OCI-LY1 (cell line): Measurements from ENCODE around the gene SAP30BP.
A peak's percentile ranks its signal among the peaks of the same experiment; 100 is the strongest.

Source experiments
- H2AFZ ChIP-seq: fragments of 200-600 bp; sonication (generic), shearing (Covaris generic); 2 replicates; pipeline ENCODE4 v1.6.0; 2014; ENCODE audit warnings: antibody characterized with exemption, mild to moderate bottlenecking, low read length
- H3F3A ChIP-seq: fragments of 200-600 bp; sonication (generic), shearing (Covaris generic); 2 replicates; pipeline ENCODE4 v1.6.0; 2014; ENCODE audit warnings: mild to moderate bottlenecking, antibody characterized with exemption, low read length, moderate library complexity; ENCODE audit not compliant: insufficient read depth
- H3K27ac ChIP-seq: fragments of 200-600 bp; sonication (generic); 2 replicates; pipeline ENCODE4 v1.5.1; 2014; ENCODE audit warnings: low read length, mixed run types, mild to moderate bottlenecking, low read depth; ENCODE audit not compliant: poor library complexity, severe bottlenecking
- H3K27me3 ChIP-seq: fragments of 200-600 bp; sonication (generic); 2 replicates; pipeline ENCODE4 v1.6.0; 2014; ENCODE audit warnings: antibody characterized with exemption, mild to moderate bottlenecking, low read length, moderate library complexity; ENCODE audit not compliant: insufficient read depth
- H3K36me3 ChIP-seq: fragments of 200-600 bp; sonication (generic); 2 replicates; pipeline ENCODE4 v1.6.1; 2014; ENCODE audit warnings: mild to moderate bottlenecking, antibody characterized with exemption, low read length, moderate library complexity, mixed read lengths; ENCODE audit not compliant: insufficient read depth
- H3K4me1 ChIP-seq: fragments of 200-600 bp; sonication (generic); 2 replicates; pipeline ENCODE4 v1.5.1; 2014; ENCODE audit warnings: mild to moderate bottlenecking, low read length, moderate library complexity; ENCODE audit not compliant: insufficient read depth, severe bottlenecking
- H3K4me2 ChIP-seq: fragments of 200-600 bp; sonication (generic), shearing (Covaris generic); 2 replicates; pipeline ENCODE4 v1.6.1; 2014; ENCODE audit warnings: low read length
- H3K4me3 ChIP-seq: fragments of 200-600 bp; sonication (generic); 2 replicates; pipeline ENCODE4 v1.5.1; 2014; ENCODE audit warnings: low read length, low read depth, mild to moderate bottlenecking, mixed read lengths; ENCODE audit not compliant: poor library complexity, severe bottlenecking
- H3K79me2 ChIP-seq: fragments of 200-600 bp; shearing (Covaris generic); 2 replicates; pipeline ENCODE4 v1.6.1; 2016; ENCODE audit warnings: mixed run types, low read length, mixed read lengths; ENCODE audit not compliant: insufficient read depth
- H3K9ac ChIP-seq: fragments of 200-600 bp; sonication (generic), shearing (Covaris generic); 2 replicates; pipeline ENCODE4 v1.6.1; 2014; ENCODE audit warnings: mild to moderate bottlenecking, low read length, mixed read lengths
- H3K9me2 ChIP-seq: fragments of 200-600 bp; sonication (generic), shearing (Covaris generic); 2 replicates; pipeline ENCODE4 v1.6.1; 2014; ENCODE audit warnings: low read depth, mild to moderate bottlenecking, low read length, mixed read lengths
- H3K9me3 ChIP-seq: fragments of 200-600 bp; shearing (Covaris generic); 2 replicates; pipeline ENCODE4 v1.6.1; 2014; ENCODE audit warnings: low read length, mixed read lengths
- H4K20me1 ChIP-seq: fragments of 200-600 bp; sonication (generic), shearing (Covaris generic); 2 replicates; pipeline ENCODE4 v1.6.0; 2016; ENCODE audit warnings: mild to moderate bottlenecking, low read length; ENCODE audit not compliant: insufficient read depth
- CTCF ChIP-seq: fragments of 200-600 bp; sonication (generic), shearing (Covaris generic); IDR thresholded peaks from 2 replicates; pipeline ENCODE4 v1.5.1; 2017; ENCODE audit warnings: mild to moderate bottlenecking, antibody characterized with exemption, low read length, moderate library complexity, mixed read lengths
- EZH2 ChIP-seq: fragments of 200-600 bp; sonication (generic), shearing (Covaris generic); IDR thresholded peaks from 2 replicates; pipeline ENCODE4 v1.8.0; 2017; ENCODE audit warnings: borderline replicate concordance, mixed run types, mild to moderate bottlenecking, antibody characterized with exemption, low read length, moderate library complexity, mixed read lengths

The SAP30BP gene

GRCh38 chr17:75685499-75685898 lies 18.4 kb downstream of the SAP30BP start:
- Histone ChIP-seq H3K4me2 (peak overlapping the region; percentile 36; the same call in 1 of the 2 replicates), H4K20me1 (no peaks in the 10 kb centered on the region), H3K27ac (peak overlapping the region; percentile 93), H3K4me1 (peaks cover 54% of the 10 kb centered on the region), H3K9ac (no peak overlapping the region), H3K4me3 (no peak overlapping the region), H3K9me2 (no peaks in the 10 kb centered on the region), H2AFZ (no peak overlapping the region), H3K27me3 (no peaks in the 10 kb centered on the region), H3K36me3 (peaks cover 25% of the 10 kb centered on the region; the same call in 1 of the 2 replicates), H3F3A (no peaks in the 10 kb centered on the region), H3K9me3 (no peaks in the 10 kb centered on the region), H3K79me2 (0 out of 2 replicates have a peak, but pooled peaks cover 6% of the 10 kb centered on the region)
- TF ChIP-seq CTCF (no peak), EZH2 (no peak)

- Histone ChIP-seq H3K27ac (peak overlapping the region; percentile 93), H3K9me2 (no peaks in the 10 kb centered on the region), H3K4me2 (peak overlapping the region; percentile 63), H3F3A (no peaks in the 10 kb centered on the region), H3K36me3 (peaks cover 40% of the 10 kb centered on the region), H3K4me1 (peaks cover 54% of the 10 kb centered on the region), H3K79me2 (0 out of 2 replicates have a peak, but pooled peaks cover 6% of the 10 kb centered on the region), H4K20me1 (no peaks in the 10 kb centered on the region), H2AFZ (no peak overlapping the region), H3K4me3 (peak overlapping the region; percentile 27), H3K9ac (peak overlapping the region; percentile 45), H3K9me3 (no peaks in the 10 kb centered on the region), H3K27me3 (no peaks in the 10 kb centered on the region)
- TF ChIP-seq CTCF, result no peak
- no peak for TF ChIP-seq EZH2
These were observed 21.2 kb downstream of the SAP30BP start for GRCh38 chr17:75688209-75688825.

- H3F3A ChIP-seq, result no peaks in the 10 kb centered on the region
- no peaks in the 10 kb centered on the region for H3K79me2 ChIP-seq
- TF ChIP-seq CTCF (no peak), EZH2 (no peak)
- peak overlapping the region; percentile 26 for H3K4me3 ChIP-seq
- H3K9me2 ChIP-seq, result no peaks in the 10 kb centered on the region
- peak overlapping the region; percentile 63 for H3K4me2 ChIP-seq
- H2AFZ ChIP-seq, result no peak overlapping the region
- H3K9ac ChIP-seq, result peak overlapping the region; percentile 45
- H3K36me3 ChIP-seq, result peaks cover 44% of the 10 kb centered on the region
- no peaks in the 10 kb centered on the region for H4K20me1 ChIP-seq
- no peaks in the 10 kb centered on the region for H3K9me3 ChIP-seq
- H3K27ac ChIP-seq, result peak overlapping the region; percentile 93
- no peaks in the 10 kb centered on the region for H3K27me3 ChIP-seq
- H3K4me1 ChIP-seq, result peaks cover 54% of the 10 kb centered on the region
These were observed 22.3 kb downstream of the SAP30BP start for GRCh38 chr17:75689441-75689873.
